OCI-LY1 (cell line): Measurements from ENCODE around the gene ATP13A5.

ENCODE experiments used
- H2AFZ ChIP-seq: fragments of 200-600 bp; sonication (generic), shearing (Covaris generic); 2 replicates; pipeline ENCODE4 v1.6.0; 2014; ENCODE audit warnings: antibody characterized with exemption, mild to moderate bottlenecking, low read length
- H3F3A ChIP-seq: fragments of 200-600 bp; sonication (generic), shearing (Covaris generic); 2 replicates; pipeline ENCODE4 v1.6.0; 2014; ENCODE audit warnings: mild to moderate bottlenecking, antibody characterized with exemption, low read length, moderate library complexity; ENCODE audit not compliant: insufficient read depth
- H3K27ac ChIP-seq: fragments of 200-600 bp; sonication (generic); 2 replicates; pipeline ENCODE4 v1.5.1; 2014; ENCODE audit warnings: low read length, mixed run types, mild to moderate bottlenecking, low read depth; ENCODE audit not compliant: poor library complexity, severe bottlenecking
- H3K27me3 ChIP-seq: fragments of 200-600 bp; sonication (generic); 2 replicates; pipeline ENCODE4 v1.6.0; 2014; ENCODE audit warnings: antibody characterized with exemption, mild to moderate bottlenecking, low read length, moderate library complexity; ENCODE audit not compliant: insufficient read depth
- H3K36me3 ChIP-seq: fragments of 200-600 bp; sonication (generic); 2 replicates; pipeline ENCODE4 v1.6.1; 2014; ENCODE audit warnings: mild to moderate bottlenecking, antibody characterized with exemption, low read length, moderate library complexity, mixed read lengths; ENCODE audit not compliant: insufficient read depth
- H3K4me1 ChIP-seq: fragments of 200-600 bp; sonication (generic); 2 replicates; pipeline ENCODE4 v1.5.1; 2014; ENCODE audit warnings: mild to moderate bottlenecking, low read length, moderate library complexity; ENCODE audit not compliant: insufficient read depth, severe bottlenecking
- H3K4me2 ChIP-seq: fragments of 200-600 bp; sonication (generic), shearing (Covaris generic); 2 replicates; pipeline ENCODE4 v1.6.1; 2014; ENCODE audit warnings: low read length
- H3K4me3 ChIP-seq: fragments of 200-600 bp; sonication (generic); 2 replicates; pipeline ENCODE4 v1.5.1; 2014; ENCODE audit warnings: low read length, low read depth, mild to moderate bottlenecking, mixed read lengths; ENCODE audit not compliant: poor library complexity, severe bottlenecking
- H3K79me2 ChIP-seq: fragments of 200-600 bp; shearing (Covaris generic); 2 replicates; pipeline ENCODE4 v1.6.1; 2016; ENCODE audit warnings: mixed run types, low read length, mixed read lengths; ENCODE audit not compliant: insufficient read depth
- H3K9ac ChIP-seq: fragments of 200-600 bp; sonication (generic), shearing (Covaris generic); 2 replicates; pipeline ENCODE4 v1.6.1; 2014; ENCODE audit warnings: mild to moderate bottlenecking, low read length, mixed read lengths
- H3K9me2 ChIP-seq: fragments of 200-600 bp; sonication (generic), shearing (Covaris generic); 2 replicates; pipeline ENCODE4 v1.6.1; 2014; ENCODE audit warnings: low read depth, mild to moderate bottlenecking, low read length, mixed read lengths
- H3K9me3 ChIP-seq: fragments of 200-600 bp; shearing (Covaris generic); 2 replicates; pipeline ENCODE4 v1.6.1; 2014; ENCODE audit warnings: low read length, mixed read lengths
- H4K20me1 ChIP-seq: fragments of 200-600 bp; sonication (generic), shearing (Covaris generic); 2 replicates; pipeline ENCODE4 v1.6.0; 2016; ENCODE audit warnings: mild to moderate bottlenecking, low read length; ENCODE audit not compliant: insufficient read depth
- CTCF ChIP-seq: fragments of 200-600 bp; sonication (generic), shearing (Covaris generic); IDR thresholded peaks from 2 replicates; pipeline ENCODE4 v1.5.1; 2017; ENCODE audit warnings: mild to moderate bottlenecking, antibody characterized with exemption, low read length, moderate library complexity, mixed read lengths
- EZH2 ChIP-seq: fragments of 200-600 bp; sonication (generic), shearing (Covaris generic); IDR thresholded peaks from 2 replicates; pipeline ENCODE4 v1.8.0; 2017; ENCODE audit warnings: borderline replicate concordance, mixed run types, mild to moderate bottlenecking, antibody characterized with exemption, low read length, moderate library complexity, mixed read lengths

Gene ATP13A5

GRCh38 chr3:193348686-193349085, 29.9 kb downstream of the ATP13A5 start:
- TF ChIP-seq CTCF (no peak), EZH2 (no peak)
- H3K4me1 ChIP-seq: no peaks in the 10 kb centered on the region
- H3K27ac ChIP-seq: no peak overlapping the region
- H3K9me2 ChIP-seq: no peaks in the 10 kb centered on the region
- H3K79me2 ChIP-seq: no peaks in the 10 kb centered on the region
- no peaks in the 10 kb centered on the region for H3K9me3 ChIP-seq
- no peak overlapping the region for H2AFZ ChIP-seq
- H3K4me3 ChIP-seq: no peak overlapping the region
- no peaks in the 10 kb centered on the region for H4K20me1 ChIP-seq
- H3K4me2 ChIP-seq: no peak overlapping the region
- no peaks in the 10 kb centered on the region for H3K36me3 ChIP-seq
- no peaks in the 10 kb centered on the region for H3K27me3 ChIP-seq
- H3F3A ChIP-seq: no peaks in the 10 kb centered on the region
- H3K9ac ChIP-seq: no peak overlapping the region

- no peak overlapping the region for H2AFZ ChIP-seq
- no peak overlapping the region for H3K27ac ChIP-seq
- H3K9me2 ChIP-seq: no peaks in the 10 kb centered on the region
- no peak overlapping the region for H3K4me3 ChIP-seq
- no peaks in the 10 kb centered on the region for H3F3A ChIP-seq
- no peaks in the 10 kb centered on the region for H3K9me3 ChIP-seq
- no peak overlapping the region for H3K9ac ChIP-seq
- no peaks in the 10 kb centered on the region for H3K79me2 ChIP-seq
- no peaks in the 10 kb centered on the region for H4K20me1 ChIP-seq
- no peak overlapping the region for H3K4me2 ChIP-seq
- H3K36me3 ChIP-seq: no peaks in the 10 kb centered on the region
- no peaks in the 10 kb centered on the region for H3K4me1 ChIP-seq
- no peak for TF ChIP-seq EZH2
- H3K27me3 ChIP-seq: no peaks in the 10 kb centered on the region
These were observed 30.7 kb downstream of the ATP13A5 start for GRCh38 chr3:193347521-193348501.

- H2AFZ ChIP-seq: no peak overlapping the region
- H3K9me3 ChIP-seq: no peaks in the 10 kb centered on the region
- H3K79me2 ChIP-seq: no peaks in the 10 kb centered on the region
- H3F3A ChIP-seq: no peaks in the 10 kb centered on the region
- no peak overlapping the region for H3K4me3 ChIP-seq
- no peak overlapping the region for H3K27ac ChIP-seq
- H3K4me1 ChIP-seq: no peaks in the 10 kb centered on the region
- no peak overlapping the region for H3K9ac ChIP-seq
- H4K20me1 ChIP-seq: no peaks in the 10 kb centered on the region
- H3K36me3 ChIP-seq: no peaks in the 10 kb centered on the region
- H3K4me2 ChIP-seq: no peak overlapping the region
- TF ChIP-seq EZH2 (no peak), CTCF (no peak)
- H3K9me2 ChIP-seq: no peaks in the 10 kb centered on the region
- H3K27me3 ChIP-seq: no peaks in the 10 kb centered on the region
These were observed 32.3 kb downstream of the ATP13A5 start for GRCh38 chr3:193346259-193346658.
